Central memory CD8-positive, alpha-beta T cell (primary cell): ENCODE data around the gene SLC37A4.

ENCODE experiments used
- ATAC-seq: fragments of 150-1000 bp; cut with Tn5 transposase; replicated peaks from 2 replicates; pipeline ENCODE4 v1.10.0; 2022; ENCODE audit warnings: mild to moderate bottlenecking, moderate FRiP score, moderate number of reproducible peaks; ENCODE audit not compliant: poor library complexity, severe bottlenecking; ENCODE audit errors: extremely low read depth
- DNase-seq, 2 donors: peaks; one replicate each; pipeline ENCODE4 v3.0.0; 2021; ENCODE audit warnings: low spot score in 2 of 2
- H3K27ac Mint-ChIP-seq: one replicate; pipeline ENCODE4 v1.8.0; 2022; ENCODE audit warnings: low read depth, mild to moderate bottlenecking, moderate library complexity, mixed read lengths
- H3K27me3 Mint-ChIP-seq: one replicate; pipeline ENCODE4 v1.8.0; 2022; ENCODE audit warnings: mixed read lengths
- H3K36me3 Mint-ChIP-seq: one replicate; pipeline ENCODE4 v1.8.0; 2022; ENCODE audit warnings: mild to moderate bottlenecking, moderate library complexity, mixed read lengths; ENCODE audit not compliant: insufficient read depth
- H3K4me1 Mint-ChIP-seq: one replicate; pipeline ENCODE4 v1.8.0; 2022; ENCODE audit warnings: mixed read lengths
- H3K4me3 Mint-ChIP-seq: one replicate; pipeline ENCODE4 v1.8.0; 2022; ENCODE audit warnings: mild to moderate bottlenecking, moderate library complexity, mixed read lengths
- H3K9me3 Mint-ChIP-seq: one replicate; pipeline ENCODE4 v1.8.0; 2022; ENCODE audit warnings: mixed read lengths

SLC37A4 gene

GRCh38 chr11:118975771-118976709 is 54.6 kb downstream of the SLC37A4 start:
- H3K4me3 Mint-ChIP-seq = no peak overlapping the region
- no peaks in the 10 kb centered on the region for H3K4me1 Mint-ChIP-seq
- DNase-seq (no peak), ATAC-seq (no peak)
- H3K27me3 Mint-ChIP-seq = peaks cover 41% of the 10 kb centered on the region
- no peaks in the 10 kb centered on the region for H3K36me3 Mint-ChIP-seq
- H3K27ac Mint-ChIP-seq = no peak overlapping the region
- H3K9me3 Mint-ChIP-seq = no peaks in the 10 kb centered on the region
